IMR-90 (cell line): Measurements from ENCODE around the gene LRSAM1. TPM values are rescaled to one million over a fixed set of nuclear protein-coding genes. Genes with fewer than 3 reads are reported as not detected.
A peak's percentile ranks its signal among the peaks of the same experiment; 100 is the strongest.

Source experiments
- ATAC-seq: fragments of 200-7000 bp; cut with Tn5 transposase; 2 replicates; pipeline ENCODE4 v1.9.1; 2020; ENCODE audit warnings: low read depth, mild to moderate bottlenecking, moderate library complexity
- BruUV-seq: library from RNA; stranded (reverse); fragments of 400-500 nt; replicated peaks from 2 replicates; lab custom pipeline; 2021; lab: Mats Ljungman, UMichigan
- CTCF ChIA-PET: fragments of 300-600 bp; formaldehyde crosslinking; extraction: SDS; loops from one replicate; lab custom pipeline; 2021; ENCODE audit warnings: antibody characterized with exemption; lab: Yijun Ruan, JAX
- POLR2A ChIA-PET: fragments of 300-600 bp; sonication (Branson Sonifier 250); formaldehyde crosslinking; loops from one replicate; lab custom pipeline; 2022; ENCODE audit warnings: antibody characterized with exemption; ENCODE audit not compliant: unreplicated experiment; lab: Charles Lee
- DNase-seq: peaks from one replicate; pipeline ENCODE4 v3.0.0; 2013
- H2AFZ ChIP-seq: replicated peaks from 2 replicates; pipeline ENCODE3; 2013; ENCODE audit warnings: low read length, mild to moderate bottlenecking; ENCODE audit not compliant: poor library complexity
- H2AK5ac ChIP-seq: 2 replicates; pipeline ENCODE4 v1.6.1; 2013; ENCODE audit warnings: low read depth, low read length, inconsistent platforms
- H2AK9ac ChIP-seq: replicated peaks from 2 replicates; pipeline ENCODE3; 2013; ENCODE audit warnings: mild to moderate bottlenecking, low read depth, low read length, moderate library complexity; ENCODE audit not compliant: poor library complexity
- H2BK120ac ChIP-seq: 2 replicates; pipeline ENCODE4 v1.6.1; 2013; ENCODE audit warnings: low read depth, low read length, inconsistent platforms
- H2BK15ac ChIP-seq: 3 replicates; pipeline ENCODE4 v1.6.1; 2013; ENCODE audit warnings: low read depth, low read length, inconsistent platforms
- H2BK20ac ChIP-seq: 2 replicates; pipeline ENCODE4 v1.6.1; 2013; ENCODE audit warnings: low read depth, mild to moderate bottlenecking, inconsistent platforms, low read length, moderate library complexity
- H2BK5ac ChIP-seq: 2 replicates; pipeline ENCODE4 v1.6.1; 2013; ENCODE audit warnings: mild to moderate bottlenecking, low read depth, low read length, inconsistent platforms; ENCODE audit not compliant: poor library complexity, severe bottlenecking
- H3K14ac ChIP-seq: replicated peaks from 2 replicates; pipeline ENCODE4 v1.6.1; 2013; ENCODE audit warnings: low read depth, low read length, inconsistent platforms
- H3K18ac ChIP-seq: 2 replicates; pipeline ENCODE4 v1.6.1; 2013; ENCODE audit warnings: low read depth, low read length, control low read depth
- H3K23ac ChIP-seq: 2 replicates; pipeline ENCODE4 v1.6.1; 2013; ENCODE audit warnings: low read depth, low read length, inconsistent platforms
- H3K27ac ChIP-seq: 2 replicates; pipeline ENCODE4 v1.5.1; 2013; ENCODE audit warnings: mild to moderate bottlenecking, control low read depth, low read length; ENCODE audit not compliant: insufficient read depth
- H3K27me3 ChIP-seq: 2 replicates; pipeline ENCODE4 v1.6.1; 2013; ENCODE audit warnings: low read length; ENCODE audit not compliant: control insufficient read depth, insufficient read depth
- H3K36me3 ChIP-seq: 2 replicates; pipeline ENCODE4 v1.6.1; 2013; ENCODE audit warnings: low read length, mixed read lengths; ENCODE audit not compliant: control insufficient read depth, insufficient read depth
- H3K4ac ChIP-seq: 2 replicates; pipeline ENCODE4 v1.6.1; 2013; ENCODE audit warnings: low read depth, low read length, inconsistent platforms
- H3K4me1 ChIP-seq: 2 replicates; pipeline ENCODE4 v1.6.1; 2013; ENCODE audit warnings: low read length, mixed read lengths; ENCODE audit not compliant: control insufficient read depth, insufficient read depth
- H3K4me2 ChIP-seq: 2 replicates; pipeline ENCODE4 v1.6.1; 2013; ENCODE audit warnings: low read depth, mild to moderate bottlenecking, control low read depth, low read length, moderate library complexity
- H3K4me3 ChIP-seq: 2 replicates; pipeline ENCODE4 v1.5.1; 2013; ENCODE audit warnings: low read depth, mild to moderate bottlenecking, control low read depth, low read length, moderate library complexity; ENCODE audit not compliant: insufficient read depth
- H3K56ac ChIP-seq: 2 replicates; pipeline ENCODE4 v1.6.1; 2013; ENCODE audit warnings: low read length, inconsistent platforms; ENCODE audit not compliant: insufficient read depth; ENCODE audit errors: extremely low read depth
- H3K79me1 ChIP-seq, 2 experiments: 2 replicates each; pipeline ENCODE4 v1.6.1; 2013; ENCODE audit warnings: low read length in 2 of 2, inconsistent platforms in 1 of 2, low read depth in 1 of 2
- H3K9ac ChIP-seq: 2 replicates; pipeline ENCODE4 v1.6.1; 2013; ENCODE audit warnings: low read depth, low read length, control low read depth
- H3K9me1 ChIP-seq: 2 replicates; pipeline ENCODE4 v1.6.1; 2013; ENCODE audit warnings: low read length, inconsistent platforms; ENCODE audit not compliant: insufficient read depth
- H3K9me3 ChIP-seq: 2 replicates; pipeline ENCODE4 v1.6.1; 2013; ENCODE audit warnings: low read length; ENCODE audit not compliant: control insufficient read depth, insufficient read depth
- H4K20me1 ChIP-seq: 2 replicates; pipeline ENCODE4 v1.6.1; 2013; ENCODE audit warnings: low read length, inconsistent platforms; ENCODE audit not compliant: insufficient read depth
- H4K5ac ChIP-seq: 2 replicates; pipeline ENCODE4 v1.6.1; 2013; ENCODE audit warnings: mild to moderate bottlenecking, low read depth, low read length, control low read depth
- H4K8ac ChIP-seq, 2 experiments: 2 replicates each; pipeline ENCODE4 v1.6.1; 2013; ENCODE audit warnings: low read depth in 2 of 2, low read length in 2 of 2, control low read depth in 1 of 2, inconsistent platforms in 1 of 2
- H4K91ac ChIP-seq: 2 replicates; pipeline ENCODE4 v1.6.1; 2013; ENCODE audit warnings: low read depth, low read length, inconsistent platforms; ENCODE audit not compliant: insufficient read depth
- CEBPB ChIP-seq: IDR thresholded peaks from 2 replicates; pipeline ENCODE4 v1.6.1; 2012; ENCODE audit warnings: low read depth, low read length, improper control_type of control experiment
- CTCF ChIP-seq: conservative IDR thresholded peaks from 2 replicates; pipeline ENCODE4 v1.5.1; 2012; ENCODE audit warnings: mild to moderate bottlenecking, low read depth, low read length, improper control_type of control experiment
- ELK1 ChIP-seq: fragments of 150-350 bp; IDR thresholded peaks from 2 replicates; pipeline ENCODE4 v1.6.1; 2016; ENCODE audit warnings: low read depth, mild to moderate bottlenecking, low read length, moderate library complexity, borderline replicate concordance
- FOS ChIP-seq: fragments of 150-350 bp; IDR thresholded peaks from 2 replicates; pipeline ENCODE4 v1.6.1; 2016; ENCODE audit warnings: low read depth, low read length
- MAZ ChIP-seq: IDR thresholded peaks from 2 replicates; pipeline ENCODE4 v1.6.1; 2012; ENCODE audit warnings: low read depth, mild to moderate bottlenecking, low read length, improper control_type of control experiment, moderate library complexity, borderline replicate concordance
- MXI1 ChIP-seq: IDR thresholded peaks from 2 replicates; pipeline ENCODE4 v1.6.1; 2012; ENCODE audit warnings: low read depth, mild to moderate bottlenecking, low read length, moderate library complexity, borderline replicate concordance
- NFE2L2 ChIP-seq: fragments of 150-350 bp; IDR thresholded peaks from 2 replicates; pipeline ENCODE4 v1.6.1; 2016; ENCODE audit warnings: low read depth, mild to moderate bottlenecking, low read length
- POLR2A ChIP-seq: IDR thresholded peaks from 2 replicates; pipeline ENCODE4 v1.6.1; 2012; ENCODE audit warnings: mild to moderate bottlenecking, low read depth, low read length
- RAD21 ChIP-seq: IDR thresholded peaks from 2 replicates; pipeline ENCODE4 v1.6.1; 2012; ENCODE audit warnings: low read length, improper control_type of control experiment
- RFX5 ChIP-seq: IDR thresholded peaks from 2 replicates; pipeline ENCODE4 v1.8.0; 2012; ENCODE audit warnings: low read depth, mild to moderate bottlenecking, low read length, moderate library complexity
- SMC3 ChIP-seq: fragments of 150-350 bp; IDR thresholded peaks from 2 replicates; pipeline ENCODE4 v1.6.1; 2016; ENCODE audit warnings: low read depth, mild to moderate bottlenecking, antibody characterized with exemption, low read length, moderate library complexity
- USF2 ChIP-seq: fragments of 150-350 bp; IDR thresholded peaks from 2 replicates; pipeline ENCODE4 v1.6.1; 2017; ENCODE audit warnings: mild to moderate bottlenecking, antibody characterized with exemption, low read length, low read depth
- WGBS, 2 experiments: methylation state at CpG; one replicate each; pipeline versions ENCODE4 v1.1.5 to v1.1.7; 2013; ENCODE audit warnings: missing lambda C conversion rate in 2 of 2; ENCODE audit not compliant: insufficient read length in 1 of 2; ENCODE audit errors: extremely low coverage in 2 of 2; 5-methylcytosine and 5-hydroxymethylcytosine counted together
- dilution Hi-C: fragments of 300-500 bp; cut with HindIII; formaldehyde crosslinking; loops from one replicate; pipeline ENCODE4 v1.14.3; 2018; ENCODE audit warnings: low sequenced_read_pairs; ENCODE audit not compliant: unreplicated experiment
- in situ Hi-C: fragments of 300-500 bp; cut with MboI; formaldehyde crosslinking; loops from 3 replicates; pipeline ENCODE4 v1.14.3; 2019; ENCODE audit warnings: low sequenced_read_pairs, inconsistent platforms, mixed read lengths
- intact Hi-C: fragments of 100-400 bp; cut with micrococcal nuclease; formaldehyde crosslinking; loops from 2 replicates; pipeline ENCODE4 v1.10.0; 2022
- polyA plus RNA-seq, 3 experiments: library from polyadenylated mRNA; depleted of rRNA; stranded (reverse); fragments of >200 nt; gene quantifications; 2 replicates each; pipeline ENCODE4 v1.2.3, GENCODE V29; 2012; ENCODE audit warnings: low replicate concordance in 1 of 3
- total RNA-seq: library from RNA; depleted of rRNA; stranded (reverse); fragments of >200 nt; gene quantifications from 2 replicates; pipeline ENCODE4 v1.2.3, GENCODE V29; 2012

Gene LRSAM1
- total and polyA plus RNA-seq, 2 of the 4 experiments (the other 2 are of a cell fraction): 3.0 to 9.3 TPM

GRCh38 chr9:127534250-127534906 is 83.1 kb downstream of the LRSAM1 start (continued):
- TF ChIP-seq SMC3: no peak

GRCh38 chr9:127534931-127535330 is 83.6 kb downstream of the LRSAM1 start:
- Histone ChIP-seq H3K23ac (peak overlapping the region; percentile 72; the same call in 1 of the 2 replicates), H3K4ac (peak overlapping the region; percentile 63; the same call in 1 of the 2 replicates), H4K91ac (peak overlapping the region; percentile 55; the same call in 1 of the 2 replicates), H3K56ac (no peak overlapping the region), H3K79me1 (peaks cover 22 to 90% of the 10 kb centered on the region in 2 experiments), H2AK5ac (peak overlapping the region; percentile 76), H2BK5ac (peak overlapping the region; percentile 46), H3K4me3 (no peak overlapping the region), H2AFZ (no peak overlapping the region), H3K9ac (peak overlapping the region; percentile 26; the same call in 1 of the 2 replicates), H3K4me1 (peaks cover 56% of the 10 kb centered on the region), H2BK15ac (no peak overlapping the region), H3K18ac (peak overlapping the region; percentile 25; the same call in 1 of the 2 replicates), H2BK120ac (peak overlapping the region; percentile 12), H4K20me1 (peaks cover 74% of the 10 kb centered on the region), H3K27ac (peak overlapping the region; percentile 89), H3K27me3 (no peaks in the 10 kb centered on the region), H3K9me1 (peaks cover 30% of the 10 kb centered on the region), H3K4me2 (no peak overlapping the region), H2AK9ac (peak overlapping the region; percentile 33), H3K14ac (peak overlapping the region; percentile 13; the same call in 1 of the 2 replicates), H4K5ac (0 out of 2 replicates have a peak overlapping the region, but pooled peaks have one; percentile 23), H3K36me3 (peaks cover 54% of the 10 kb centered on the region), H2BK20ac (no peak overlapping the region), H4K8ac (peak overlapping the region in 1 of 2 experiments; percentile 69; a peak in 2 of 4 replicates), H3K9me3 (no peaks in the 10 kb centered on the region)
- ChIA-PET CTCF (no interaction called here), POLR2A (no interaction called here)
- BruUV-seq: no TSS peak
- in situ Hi-C loops (no loop called here), dilution Hi-C loops (no loop called here), intact Hi-C loops (no loop called here)
- WGBS, 2 experiments: 77% methylated on average over 9 of the region's 12 CpGs; no CpG with 5 or more reads in 1 of the 2 experiments
- no peak for ATAC-seq
- DNase-seq: no peak
- TF ChIP-seq ELK1 (no peak), RAD21 (no peak), MXI1 (no peak), CTCF (no peak), NFE2L2 (no peak), MAZ (no peak), POLR2A (no peak), USF2 (no peak), CEBPB (no peak), SMC3 (no peak), FOS (no peak), RFX5 (no peak)
